Measurements from ENCODE around the gene ITGB8. TPM values are rescaled to one million over a fixed set of nuclear protein-coding genes. Genes with fewer than 3 reads are reported as not detected.

ITGB8 gene
- total RNA-seq: 1 to 10 TPM; 6.5 to 7.6 TPM
- 16.1 TPM for polyA plus RNA-seq (2013, experiment 1 of 2)
- 14.6 TPM for polyA plus RNA-seq (2013, experiment 2 of 2)
- long read RNA-seq, experiment 1, partial matches to known transcripts: 0 of 4 reads
- long read RNA-seq, experiment 1, other reads (novel, unspliced or antisense): 4 of 4 reads
- long read RNA-seq, experiment 2, full-length matches to known transcripts: 1 of 7 reads
- long read RNA-seq, experiment 2, partial matches to known transcripts: 0 of 7 reads
- long read RNA-seq, experiment 2, other reads (novel, unspliced or antisense): 6 of 7 reads
- long read RNA-seq, experiment 3, full-length matches to known transcripts: 1 of 3 reads
- long read RNA-seq, experiment 3, partial matches to known transcripts: 0 of 3 reads
- long read RNA-seq, experiment 3, other reads (novel, unspliced or antisense): 2 of 3 reads
- long read RNA-seq, experiment 4, partial matches to known transcripts: 0 of 2 reads
- long read RNA-seq, experiment 4, other reads (novel, unspliced or antisense): 2 of 2 reads

DNA sequence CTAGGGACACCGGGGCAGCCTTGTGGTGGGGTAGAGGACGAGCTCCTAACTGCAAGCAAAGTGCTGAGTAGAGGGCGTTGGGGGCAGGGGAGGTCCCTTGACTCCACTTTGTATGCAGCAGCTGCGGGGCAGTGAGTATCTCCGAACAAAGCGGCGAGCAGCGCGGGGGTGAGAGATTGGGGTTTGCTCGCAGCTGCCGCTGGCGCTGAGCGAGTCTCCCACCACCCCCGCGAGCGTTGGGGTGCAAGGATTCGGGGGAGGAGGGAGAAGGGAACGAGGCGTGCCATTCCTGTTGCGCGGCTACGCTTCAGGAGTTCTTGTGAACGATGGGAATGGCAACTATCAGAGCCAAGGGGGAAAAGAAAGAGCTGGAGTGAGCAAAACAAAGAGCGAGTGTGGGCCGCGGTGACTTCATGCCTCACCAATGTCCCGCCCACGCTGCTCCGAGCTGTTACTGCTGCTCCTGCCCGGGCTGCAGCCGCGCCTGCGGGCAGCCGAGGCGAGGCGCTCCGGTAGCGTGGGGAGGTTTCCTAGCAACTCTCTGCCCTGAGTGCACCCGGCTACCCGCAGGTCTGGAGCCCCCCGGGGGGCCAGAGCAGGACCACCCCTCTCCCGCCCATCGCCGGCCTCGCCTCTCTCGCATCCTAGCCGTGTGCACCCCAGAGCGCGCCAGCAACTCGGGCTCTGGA is at the start of gene ITGB8:
ITGB8 (plus strand) TSS at position 662 of the 689 bp plus-strand sequence. CDS start 907 bp downstream, outside the sequence.
- Histone ChIP-seq H3K36me3 (ENCODE audit: control insufficient read depth, insufficient read depth, low read length) (no peaks in the 10 kb centered on the region), H3K4me1 (ENCODE audit: control insufficient read depth, insufficient read depth, low read length) (no peaks in the 10 kb centered on the region), H3K27me3 (ENCODE audit: control insufficient read depth, insufficient read depth, low read length, poor library complexity, severe bottlenecking) (peaks cover 12% of the 10 kb centered on the region), H3K9ac (ENCODE audit: extremely low read depth, low read length, poor library complexity, severe bottlenecking) (peak within 1 kb of the TSS; percentile 86), H3K4me3 (ENCODE audit: low read length) (peak within 1 kb of the TSS; percentile 97), H3K27ac (ENCODE audit: low read depth, low read length) (peak within 1 kb of the TSS; percentile 100), H3K9me3 (ENCODE audit: control insufficient read depth, low read length) (no peaks in the 10 kb centered on the region)
- peak; percentile 91 for DNase-seq
- H3K27ac Mint-ChIP-seq: peak within 1 kb of the TSS; percentile 98
- TF ChIP-seq, protein P1, sequence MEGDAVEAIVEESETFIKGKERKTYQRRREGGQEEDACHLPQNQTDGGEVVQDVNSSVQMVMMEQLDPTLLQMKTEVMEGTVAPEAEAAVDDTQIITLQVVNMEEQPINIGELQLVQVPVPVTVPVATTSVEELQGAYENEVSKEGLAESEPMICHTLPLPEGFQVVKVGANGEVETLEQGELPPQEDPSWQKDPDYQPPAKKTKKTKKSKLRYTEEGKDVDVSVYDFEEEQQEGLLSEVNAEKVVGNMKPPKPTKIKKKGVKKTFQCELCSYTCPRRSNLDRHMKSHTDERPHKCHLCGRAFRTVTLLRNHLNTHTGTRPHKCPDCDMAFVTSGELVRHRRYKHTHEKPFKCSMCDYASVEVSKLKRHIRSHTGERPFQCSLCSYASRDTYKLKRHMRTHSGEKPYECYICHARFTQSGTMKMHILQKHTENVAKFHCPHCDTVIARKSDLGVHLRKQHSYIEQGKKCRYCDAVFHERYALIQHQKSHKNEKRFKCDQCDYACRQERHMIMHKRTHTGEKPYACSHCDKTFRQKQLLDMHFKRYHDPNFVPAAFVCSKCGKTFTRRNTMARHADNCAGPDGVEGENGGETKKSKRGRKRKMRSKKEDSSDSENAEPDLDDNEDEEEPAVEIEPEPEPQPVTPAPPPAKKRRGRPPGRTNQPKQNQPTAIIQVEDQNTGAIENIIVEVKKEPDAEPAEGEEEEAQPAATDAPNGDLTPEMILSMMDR (conservative IDR thresholded peaks at IDR 0.05): no peak
- H3K4me1 Mint-ChIP-seq: peaks cover 12% of the 10 kb centered on the region
- H3K9me3 Mint-ChIP-seq: no peaks in the 10 kb centered on the region
- no peaks in the 10 kb centered on the region for H3K36me3 Mint-ChIP-seq (ENCODE audit: low read depth)
- peak within 1 kb of the TSS; percentile 77 for H3K4me3 Mint-ChIP-seq
- 0 to 1% methylated on average over 17 to 50 of the region's 50 CpGs for WGBS, 2 experiments (ENCODE audit: insufficient coverage in 1 of 2, insufficient read length in 1 of 2)
- H3K27me3 Mint-ChIP-seq (ENCODE audit: insufficient read depth): peaks cover 47% of the 10 kb centered on the region

DNA sequence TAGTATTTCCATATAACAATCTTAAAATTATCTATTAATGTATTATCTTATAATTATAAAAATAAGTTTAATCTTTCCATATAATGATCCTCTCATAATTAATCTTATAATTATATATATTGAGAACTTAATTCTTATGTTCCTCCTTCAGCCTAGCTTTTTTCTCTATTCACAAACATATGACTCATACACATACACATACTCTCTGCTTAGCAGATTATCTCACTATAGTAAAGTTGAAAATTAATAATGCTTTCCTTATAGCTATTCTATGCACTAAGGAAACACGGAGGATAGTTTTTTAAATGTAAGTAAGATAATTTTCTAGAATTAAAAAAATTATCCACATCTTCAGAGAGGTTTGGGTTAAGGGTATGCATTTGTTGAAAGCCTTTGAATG is 47.7 kb upstream of the ITGB8 start:
- DNase-seq: no peak
- no peak overlapping the region for H3K27ac ChIP-seq (ENCODE audit: low read depth, low read length)
- H3K4me3 ChIP-seq (ENCODE audit: low read length): no peak overlapping the region
- no CpG with 5 or more reads among the region's 1 CpG for WGBS, 2 experiments (ENCODE audit: insufficient coverage in 1 of 2, insufficient read length in 1 of 2)
- Mint-ChIP-seq H3K4me3 (no peak overlapping the region), H3K27me3 (ENCODE audit: insufficient read depth) (no peaks in the 10 kb centered on the region), H3K9me3 (no peaks in the 10 kb centered on the region), H3K36me3 (ENCODE audit: low read depth) (no peaks in the 10 kb centered on the region), H3K27ac (no peak overlapping the region), H3K4me1 (peaks cover 20% of the 10 kb centered on the region)
- no peak overlapping the region for H3K9ac ChIP-seq (ENCODE audit: extremely low read depth, low read length, poor library complexity, severe bottlenecking)
- H3K36me3 ChIP-seq (ENCODE audit: control insufficient read depth, insufficient read depth, low read length): no peaks in the 10 kb centered on the region
- H3K9me3 ChIP-seq (ENCODE audit: control insufficient read depth, low read length): no peaks in the 10 kb centered on the region
- TF ChIP-seq, protein P1 (conservative IDR thresholded peaks at IDR 0.05): no peak
- H3K4me1 ChIP-seq (ENCODE audit: control insufficient read depth, insufficient read depth, low read length): peaks cover 3% of the 10 kb centered on the region
- no peaks in the 10 kb centered on the region for H3K27me3 ChIP-seq (ENCODE audit: control insufficient read depth, insufficient read depth, low read length, poor library complexity, severe bottlenecking)

DNA sequence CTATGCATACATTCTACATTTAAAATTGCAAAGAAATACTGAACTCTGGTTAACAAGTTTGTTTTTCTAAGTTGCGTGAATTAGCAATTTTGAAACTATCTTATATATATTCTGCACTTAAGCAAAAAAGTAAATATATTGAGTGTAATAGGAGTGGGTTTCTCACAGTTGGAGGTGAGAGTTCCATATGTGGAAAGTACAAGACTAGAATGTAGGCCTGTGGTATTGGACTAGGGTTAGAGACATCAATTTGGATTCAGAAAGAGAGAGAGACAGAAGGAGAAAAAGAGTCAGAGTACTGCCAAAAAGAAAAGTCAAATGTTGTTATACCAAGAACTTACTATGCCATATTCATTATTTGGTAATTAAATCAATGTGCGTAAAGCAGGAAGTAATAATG is 47.3 kb upstream of the ITGB8 start:
- no peak overlapping the region for H3K4me3 Mint-ChIP-seq
- TF ChIP-seq, protein P1 (conservative IDR thresholded peaks at IDR 0.05): no peak
- no peaks in the 10 kb centered on the region for H3K9me3 ChIP-seq (ENCODE audit: control insufficient read depth, low read length)
- no peaks in the 10 kb centered on the region for H3K9me3 Mint-ChIP-seq
- H3K27me3 Mint-ChIP-seq (ENCODE audit: insufficient read depth): no peaks in the 10 kb centered on the region
- peaks cover 3% of the 10 kb centered on the region for H3K4me1 ChIP-seq (ENCODE audit: control insufficient read depth, insufficient read depth, low read length)
- H3K27ac ChIP-seq (ENCODE audit: low read depth, low read length): no peak overlapping the region
- no peaks in the 10 kb centered on the region for H3K36me3 Mint-ChIP-seq (ENCODE audit: low read depth)
- H3K27me3 ChIP-seq (ENCODE audit: control insufficient read depth, insufficient read depth, low read length, poor library complexity, severe bottlenecking): no peaks in the 10 kb centered on the region
- no peaks in the 10 kb centered on the region for H3K36me3 ChIP-seq (ENCODE audit: control insufficient read depth, insufficient read depth, low read length)
- peaks cover 21% of the 10 kb centered on the region for H3K4me1 Mint-ChIP-seq
- H3K4me3 ChIP-seq (ENCODE audit: low read length): no peak overlapping the region
- no peak for DNase-seq
- H3K9ac ChIP-seq (ENCODE audit: extremely low read depth, low read length, poor library complexity, severe bottlenecking): no peak overlapping the region
- WGBS, 2 experiments (ENCODE audit: insufficient coverage in 1 of 2, insufficient read length in 1 of 2): no CpG with 5 or more reads among the region's 2 CpGs
- H3K27ac Mint-ChIP-seq: no peak overlapping the region
